Endothelial cell of umbilical vein (primary cell): Measurements from ENCODE around the gene PTPN14. TPM values are rescaled to one million over a fixed set of nuclear protein-coding genes. Genes with fewer than 3 reads are reported as not detected.

Experiments used
- BruUV-seq: library from RNA; stranded (reverse); fragments of 400-500 nt; replicated peaks from 2 replicates; lab custom pipeline; 2021; lab: Mats Ljungman, UMichigan
- CTCF ChIA-PET: fragments of 300-600, 350-600 bp; sonication (Branson Sonifier 250); formaldehyde crosslinking; loops from one replicate; lab custom pipeline; 2021; ENCODE audit warnings: antibody characterized with exemption, inconsistent platforms; lab: Charles Lee
- POLR2A ChIA-PET: fragments of 300-600, 350-600 bp; sonication (Branson Sonifier 250); formaldehyde crosslinking; loops from one replicate; lab custom pipeline; 2021; ENCODE audit warnings: antibody characterized with exemption, inconsistent platforms; lab: Charles Lee
- DNase-seq: peaks from one replicate; pipeline ENCODE4 v3.0.0-alpha.2; 2011; ENCODE audit warnings: low read depth, low spot score
- FAIRE-seq: peaks from 2 replicates; lab custom pipeline; 2011; peaks lifted over from hg19 to GRCh38; lab: Jason Lieb, UNC
- H2AFZ ChIP-seq: 2 replicates; pipeline ENCODE4 v1.6.0; 2012; ENCODE audit warnings: low read depth, low read length, control low read depth, inconsistent platforms
- H3K27ac ChIP-seq: 2 replicates; pipeline ENCODE4 v1.5.1; 2011; ENCODE audit warnings: low read depth, mild to moderate bottlenecking, control low read depth, low read length, moderate library complexity; ENCODE audit not compliant: insufficient read depth
- H3K27me3 ChIP-seq, 2 experiments: 2 replicates each; pipeline versions ENCODE4 v1.6.0 to v1.6.1; 2011; ENCODE audit warnings: low read length in 2 of 2, mixed read lengths in 1 of 2; ENCODE audit not compliant: control insufficient read depth in 2 of 2, insufficient read depth in 2 of 2
- H3K36me3 ChIP-seq, 2 experiments: 2 replicates in 1 of 2; 3 replicates in 1 of 2; pipeline ENCODE4 v1.5.1; 2011; ENCODE audit warnings: low read length in 2 of 2, mild to moderate bottlenecking in 1 of 2, moderate library complexity in 1 of 2; ENCODE audit not compliant: control insufficient read depth in 2 of 2, insufficient read depth in 2 of 2; ENCODE audit errors: extremely low read depth in 1 of 2
- H3K4me1 ChIP-seq: 3 replicates; pipeline ENCODE4 v1.5.1; 2011; ENCODE audit warnings: mild to moderate bottlenecking, low read length; ENCODE audit not compliant: control insufficient read depth, insufficient read depth; ENCODE audit errors: extremely low read depth
- H3K4me2 ChIP-seq: 2 replicates; pipeline ENCODE4 v1.6.1; 2011; ENCODE audit warnings: low read length, control low read depth, mixed read lengths; ENCODE audit not compliant: insufficient read depth
- H3K4me3 ChIP-seq, 3 experiments: fragments of 200-600 bp in 1 of 3; sonication (generic), shearing (Covaris generic) in 1 of 3; replicated peaks in 1 of 3; 2 replicates each; pipeline ENCODE4 v1.5.1; 2011 to 2016; ENCODE audit warnings: control low read depth in 3 of 3, low read length in 3 of 3, mild to moderate bottlenecking in 2 of 3, inconsistent platforms in 1 of 3, low read depth in 1 of 3, moderate library complexity in 1 of 3; ENCODE audit not compliant: insufficient read depth in 1 of 3
- H3K79me2 ChIP-seq: 2 replicates; pipeline ENCODE4 v1.6.0; 2012; ENCODE audit warnings: low read length, inconsistent platforms; ENCODE audit not compliant: control insufficient read depth, insufficient read depth
- H3K9ac ChIP-seq: replicated peaks from 2 replicates; pipeline ENCODE3; 2011; ENCODE audit warnings: low read length, control low read depth; ENCODE audit not compliant: insufficient read depth; ENCODE audit errors: extremely low read depth
- H3K9me1 ChIP-seq: replicated peaks from 3 replicates; pipeline ENCODE4 v1.6.0; 2011; ENCODE audit warnings: mild to moderate bottlenecking, low read length; ENCODE audit not compliant: control insufficient read depth, insufficient read depth; ENCODE audit errors: extremely low read depth
- H3K9me3 ChIP-seq: replicated peaks from 2 replicates; pipeline ENCODE4 v1.5.1; 2012; ENCODE audit warnings: low read length, inconsistent platforms; ENCODE audit not compliant: control insufficient read depth, insufficient read depth
- H4K20me1 ChIP-seq: replicated peaks from 2 replicates; pipeline ENCODE3; 2011; ENCODE audit warnings: mild to moderate bottlenecking, low read length; ENCODE audit not compliant: control insufficient read depth, insufficient read depth; ENCODE audit errors: extremely low read depth
- FOS ChIP-seq: IDR thresholded peaks from 2 replicates; pipeline ENCODE4 v1.6.1; 2011; ENCODE audit warnings: mild to moderate bottlenecking, low read length, moderate library complexity, borderline replicate concordance; ENCODE audit not compliant: insufficient read depth
- GATA2 ChIP-seq: IDR thresholded peaks from 2 replicates; pipeline ENCODE4 v1.7.0; 2011; ENCODE audit warnings: low read depth, mild to moderate bottlenecking, moderate library complexity, mixed read lengths, low read length; ENCODE audit not compliant: insufficient read length, insufficient read depth
- JUN ChIP-seq: IDR thresholded peaks from 2 replicates; pipeline ENCODE4 v1.6.1; 2011; ENCODE audit warnings: borderline replicate concordance, low read depth; ENCODE audit not compliant: insufficient read length, insufficient read depth
- MYC ChIP-seq: IDR thresholded peaks from one replicate; pipeline ENCODE4 v1.6.1; 2011; ENCODE audit warnings: mild to moderate bottlenecking, low read depth, low read length
- POLR2A ChIP-seq: IDR thresholded peaks from 2 replicates; pipeline ENCODE4 v1.6.1; 2012; ENCODE audit warnings: low read depth, mild to moderate bottlenecking, control low read depth, low read length
- dilution Hi-C: fragments of 300-500 bp; cut with MboI; formaldehyde crosslinking; loops from one replicate; pipeline ENCODE4 v1.15.0; 2019; ENCODE audit warnings: low sequenced_read_pairs; ENCODE audit not compliant: extremely low pct_ligation_motif_present
- intact Hi-C: fragments of 100-400 bp; cut with micrococcal nuclease; formaldehyde crosslinking; loops from one replicate; pipeline ENCODE4 v1.10.0; 2022
- polyA plus RNA-seq, 4 experiments: library from polyadenylated mRNA; depleted of rRNA in 3 of 4; stranded (reverse) in 3 of 4; unstranded in 1 of 4; fragments of >200 nt; gene quantifications; 2 replicates each; pipeline versions ENCODE4 v1.2.1 to v1.2.3, GENCODE V29; 2011 to 2012; ENCODE audit warnings: missing spikeins in 1 of 4
- total RNA-seq: library from RNA; stranded (reverse); gene quantifications from 2 replicates; pipeline ENCODE4 v1.2.3, GENCODE V29; 2021
- TF ChIP-seq, protein P1 (sequence below): IDR thresholded peaks from 2 replicates; pipeline ENCODE4 v1.6.1; 2011; ENCODE audit not compliant: insufficient read depth, insufficient read length
- TF ChIP-seq, protein P2 (sequence below), 2 donors: IDR thresholded peaks; 1 replicate in 1 of 2; 2 replicates in 1 of 2; pipeline ENCODE4 v1.5.1; 2011; ENCODE audit warnings: low read length in 2 of 2, mild to moderate bottlenecking in 2 of 2, moderate library complexity in 2 of 2, control low read depth in 1 of 2, inconsistent platforms in 1 of 2, low read depth in 1 of 2; ENCODE audit not compliant: insufficient read depth in 1 of 2; ENCODE audit errors: extremely low read depth in 1 of 2

PTPN14 gene
- total and polyA plus RNA-seq, 2 donors (not counting 3 experiments of a cell fraction or from before 2014, with no cell fraction given) = 18.5 to 93.0 TPM

DNA sequence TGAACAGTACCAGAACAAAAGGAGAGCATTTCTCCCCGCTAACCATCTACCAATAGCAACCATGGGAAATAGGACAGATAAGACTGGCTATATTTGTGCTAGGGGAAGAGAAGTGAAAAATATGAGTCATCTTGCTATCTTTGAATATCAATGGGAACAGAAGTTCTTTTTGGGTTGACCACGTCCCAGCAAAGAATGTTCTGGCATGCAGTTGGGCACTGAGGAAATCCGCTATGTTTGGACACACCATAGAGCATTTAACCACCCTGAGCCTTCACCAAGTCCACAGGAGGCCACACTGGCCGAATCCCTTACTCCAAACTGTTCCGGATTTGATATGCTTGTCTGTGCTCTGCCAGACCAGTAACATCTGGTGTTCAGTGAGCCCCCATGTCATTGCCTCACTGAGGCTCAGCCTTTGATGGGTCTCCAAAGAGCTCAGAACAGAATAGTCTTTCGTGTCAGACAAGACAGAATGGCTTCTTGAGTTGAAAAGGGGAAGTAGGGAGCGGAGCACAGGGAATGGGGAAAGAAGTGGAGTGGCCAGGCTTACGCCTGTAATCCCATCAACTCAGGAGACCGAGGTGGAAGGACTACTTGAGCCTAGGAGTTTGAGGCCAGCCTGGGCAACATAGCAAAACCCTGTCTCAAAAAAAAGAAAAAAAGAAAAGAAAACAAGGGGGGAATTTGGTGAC, 189.1 kb downstream of the PTPN14 start:
- intact Hi-C loops = loop anchor here (1.0 to 2.0 kb wide), 2 partner anchors 42 to 189 kb away; partner anchors contain the start of gene PTPN14
- no peak overlapping the region for H2AFZ ChIP-seq
- H3K79me2 ChIP-seq = no peaks in the 10 kb centered on the region
- no peak overlapping the region for H3K9ac ChIP-seq
- H3K27me3 ChIP-seq = no peaks in the 10 kb centered on the region
- H3K9me1 ChIP-seq = no peaks in the 10 kb centered on the region
- no peak overlapping the region for H3K4me2 ChIP-seq
- no peak overlapping the region for H3K4me3 ChIP-seq
- BruUV-seq = no TSS peak
- ChIA-PET POLR2A (no interaction called here), CTCF (interaction anchor here (0.8 to 2.3 kb wide), 3 partner anchors 30 to 223 kb away, joined by 3 to 7 read pairs (median 3); no protein-coding TSS in a partner anchor)
- H3K9me3 ChIP-seq = no peaks in the 10 kb centered on the region
- DNase-seq (peak; percentile 52), FAIRE-seq (no peak)
- no peaks in the 10 kb centered on the region for H4K20me1 ChIP-seq
- TF ChIP-seq GATA2 (peak; percentile 69), JUN (peak; percentile 59), FOS (peak; percentile 72)
- TF ChIP-seq, protein P1, sequence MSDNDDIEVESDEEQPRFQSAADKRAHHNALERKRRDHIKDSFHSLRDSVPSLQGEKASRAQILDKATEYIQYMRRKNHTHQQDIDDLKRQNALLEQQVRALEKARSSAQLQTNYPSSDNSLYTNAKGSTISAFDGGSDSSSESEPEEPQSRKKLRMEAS = no peak
- H3K4me1 ChIP-seq = peaks cover 8% of the 10 kb centered on the region
- H3K36me3 ChIP-seq = peaks cover 15 to 16% of the 10 kb centered on the region in 2 experiments
- peak overlapping the region; percentile 3 for H3K27ac ChIP-seq
- dilution Hi-C loops = no loop called here

DNA sequence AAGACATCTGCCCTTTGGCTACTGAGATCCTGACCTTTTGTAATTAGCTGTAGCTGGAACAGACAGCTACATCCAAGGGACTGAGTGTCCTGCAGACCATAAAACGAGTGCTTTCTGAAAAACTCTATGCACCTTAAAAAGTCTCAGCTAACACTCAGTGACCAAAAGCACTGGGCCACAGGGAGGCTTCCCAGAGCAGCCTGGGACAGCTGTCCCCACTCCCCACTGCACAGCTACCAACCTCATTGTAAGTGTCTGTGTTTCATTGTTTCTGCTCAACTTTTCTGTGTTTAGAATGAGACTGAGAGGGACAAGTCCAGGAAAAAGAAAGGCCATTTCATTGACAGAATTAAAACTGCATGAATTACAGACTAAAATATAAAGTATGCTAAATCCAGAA, 189.8 kb downstream of the PTPN14 start:
- no peaks in the 10 kb centered on the region for H3K79me2 ChIP-seq
- no peak overlapping the region for H2AFZ ChIP-seq
- dilution Hi-C loops = no loop called here
- no peak overlapping the region for H3K9ac ChIP-seq
- TF ChIP-seq POLR2A (no peak), FOS (no peak), GATA2 (no peak), JUN (no peak), MYC (no peak)
- TF ChIP-seq, protein P2, sequence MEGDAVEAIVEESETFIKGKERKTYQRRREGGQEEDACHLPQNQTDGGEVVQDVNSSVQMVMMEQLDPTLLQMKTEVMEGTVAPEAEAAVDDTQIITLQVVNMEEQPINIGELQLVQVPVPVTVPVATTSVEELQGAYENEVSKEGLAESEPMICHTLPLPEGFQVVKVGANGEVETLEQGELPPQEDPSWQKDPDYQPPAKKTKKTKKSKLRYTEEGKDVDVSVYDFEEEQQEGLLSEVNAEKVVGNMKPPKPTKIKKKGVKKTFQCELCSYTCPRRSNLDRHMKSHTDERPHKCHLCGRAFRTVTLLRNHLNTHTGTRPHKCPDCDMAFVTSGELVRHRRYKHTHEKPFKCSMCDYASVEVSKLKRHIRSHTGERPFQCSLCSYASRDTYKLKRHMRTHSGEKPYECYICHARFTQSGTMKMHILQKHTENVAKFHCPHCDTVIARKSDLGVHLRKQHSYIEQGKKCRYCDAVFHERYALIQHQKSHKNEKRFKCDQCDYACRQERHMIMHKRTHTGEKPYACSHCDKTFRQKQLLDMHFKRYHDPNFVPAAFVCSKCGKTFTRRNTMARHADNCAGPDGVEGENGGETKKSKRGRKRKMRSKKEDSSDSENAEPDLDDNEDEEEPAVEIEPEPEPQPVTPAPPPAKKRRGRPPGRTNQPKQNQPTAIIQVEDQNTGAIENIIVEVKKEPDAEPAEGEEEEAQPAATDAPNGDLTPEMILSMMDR (IDR thresholded peaks at IDR 0.05; ENCODE audit: extremely low read depth in 1 of 2, insufficient read depth in 1 of 2, low read depth in 1 of 2, low read length in 2 of 2) = no peak
- TF ChIP-seq, protein P1 = no peak
- FAIRE-seq = no peak
- no peaks in the 10 kb centered on the region for H4K20me1 ChIP-seq
- no TSS peak for BruUV-seq
- no peak overlapping the region for H3K27ac ChIP-seq
- ChIA-PET CTCF (interaction anchor here (2.3 kb wide), 1 partner anchor 223 kb away, joined by 7 read pairs; no protein-coding TSS in a partner anchor), POLR2A (no interaction called here)
- intact Hi-C loops = loop anchor here (1.0 to 2.0 kb wide), 2 partner anchors 43 to 190 kb away; partner anchors contain the start of gene PTPN14
- no peak for DNase-seq
- peaks cover 17 to 20% of the 10 kb centered on the region in 2 experiments for H3K36me3 ChIP-seq
- no peaks in the 10 kb centered on the region for H3K9me1 ChIP-seq
- no peaks in the 10 kb centered on the region for H3K27me3 ChIP-seq
- no peak overlapping the region for H3K4me3 ChIP-seq
- no peaks in the 10 kb centered on the region for H3K9me3 ChIP-seq
- peaks cover 8% of the 10 kb centered on the region for H3K4me1 ChIP-seq
- no peak overlapping the region for H3K4me2 ChIP-seq
